T-helper 9 cell (primary cell): ENCODE data around the gene HDAC9.
"Not testable (repeated sequence)": the region's sequence is repeated elsewhere in the genome, so short reads cannot be mapped to it uniquely, and the experiment has no call there.

ENCODE experiments used
- DNase-seq: peaks from one replicate; pipeline ENCODE4 v3.0.0-alpha.2; 2020

Gene HDAC9

DNA sequence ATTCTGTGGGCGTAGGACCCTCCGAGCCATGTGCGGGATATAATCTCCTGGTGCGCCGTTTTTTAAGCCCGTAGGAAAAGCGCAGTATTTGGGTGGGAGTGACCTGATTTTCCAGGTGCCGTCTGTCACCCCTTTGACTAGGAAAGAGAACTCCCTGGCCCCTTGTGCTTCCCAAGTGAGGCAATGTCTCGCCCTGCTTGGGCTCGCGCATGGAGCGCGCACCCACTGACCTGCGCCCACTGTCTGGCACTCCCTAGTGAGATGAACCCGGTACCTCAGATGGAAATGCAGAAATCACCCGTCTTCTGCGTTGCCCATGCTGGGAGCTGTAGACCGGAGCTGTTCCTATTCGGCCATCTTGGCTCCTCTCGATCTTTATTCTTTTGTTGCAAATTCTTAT lies 495.2 kb downstream of the HDAC9 start:
- DNase-seq = not testable (repeated sequence)

DNA sequence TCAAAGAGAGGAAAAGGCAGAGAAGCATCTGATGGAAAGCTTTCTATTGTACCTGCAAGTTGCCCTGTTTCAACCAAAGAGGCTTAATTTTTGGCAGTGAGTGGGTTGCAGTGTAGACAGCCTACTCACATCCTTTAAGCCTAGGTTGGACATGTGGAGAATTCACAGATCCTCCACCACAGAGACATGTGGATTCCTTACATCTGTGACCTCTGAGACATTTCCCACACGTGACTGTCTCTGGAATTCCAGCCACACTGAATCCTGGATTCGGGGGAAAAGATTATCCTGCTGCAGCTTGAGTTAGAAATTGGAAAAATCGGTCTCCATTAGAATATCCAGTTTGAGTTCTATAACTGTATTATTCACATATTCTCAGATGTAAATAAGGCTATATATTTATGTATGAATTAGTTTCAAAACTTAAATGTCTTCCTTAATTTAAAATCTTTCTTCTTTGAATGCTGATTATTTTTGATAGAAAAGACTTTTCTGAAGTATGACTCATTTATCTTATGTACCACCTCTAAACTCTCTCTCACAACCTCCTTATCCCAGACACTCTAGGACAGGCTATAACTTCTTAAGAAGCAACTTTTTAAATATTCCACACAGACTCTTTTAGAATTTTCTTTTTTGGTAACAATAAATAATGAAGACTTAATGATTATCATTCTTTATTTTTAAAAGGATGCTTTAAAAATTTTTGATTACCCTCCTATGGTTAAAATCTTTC lies 498.6 kb downstream of the HDAC9 start:
- DNase-seq = no peak

DNA sequence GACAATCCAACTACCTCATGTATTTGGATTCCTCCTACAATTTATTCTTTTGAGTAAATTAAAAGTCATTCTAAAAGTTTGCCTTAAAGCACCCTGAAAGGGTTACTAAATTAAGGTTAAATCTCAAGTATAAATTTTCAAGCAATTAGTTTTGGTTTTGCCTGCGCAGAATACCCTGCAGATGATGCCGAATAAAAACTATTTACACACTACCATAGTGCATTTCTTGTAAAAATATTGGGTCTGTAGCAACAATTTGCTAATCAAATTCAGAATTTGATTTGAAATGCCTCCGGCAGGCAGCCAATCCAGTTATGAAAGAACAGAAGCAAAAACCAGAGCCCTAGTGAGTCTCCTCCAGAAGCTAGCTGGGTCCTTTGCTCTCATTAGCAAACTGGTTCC lies 499.7 kb downstream of the HDAC9 start:
- no peak for DNase-seq

DNA sequence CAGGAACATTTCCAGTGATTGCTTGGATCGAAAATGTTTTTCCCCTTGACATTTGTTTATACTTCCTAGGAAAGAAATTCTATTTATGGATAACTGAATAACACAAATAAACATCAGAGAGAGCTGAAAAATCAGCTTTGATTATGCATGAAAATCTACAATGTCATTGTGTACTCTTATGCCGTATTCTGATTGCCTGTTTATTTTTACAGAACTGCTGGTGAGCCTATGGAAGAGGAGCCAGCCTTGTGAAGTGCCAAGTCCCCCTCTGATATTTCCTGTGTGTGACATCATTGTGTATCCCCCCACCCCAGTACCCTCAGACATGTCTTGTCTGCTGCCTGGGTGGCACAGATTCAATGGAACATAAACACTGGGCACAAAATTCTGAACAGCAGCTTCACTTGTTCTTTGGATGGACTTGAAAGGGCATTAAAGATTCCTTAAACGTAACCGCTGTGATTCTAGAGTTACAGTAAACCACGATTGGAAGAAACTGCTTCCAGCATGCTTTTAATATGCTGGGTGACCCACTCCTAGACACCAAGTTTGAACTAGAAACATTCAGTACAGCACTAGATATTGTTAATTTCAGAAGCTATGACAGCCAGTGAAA lies 500.4 kb downstream of the HDAC9 start:
- no peak for DNase-seq

DNA sequence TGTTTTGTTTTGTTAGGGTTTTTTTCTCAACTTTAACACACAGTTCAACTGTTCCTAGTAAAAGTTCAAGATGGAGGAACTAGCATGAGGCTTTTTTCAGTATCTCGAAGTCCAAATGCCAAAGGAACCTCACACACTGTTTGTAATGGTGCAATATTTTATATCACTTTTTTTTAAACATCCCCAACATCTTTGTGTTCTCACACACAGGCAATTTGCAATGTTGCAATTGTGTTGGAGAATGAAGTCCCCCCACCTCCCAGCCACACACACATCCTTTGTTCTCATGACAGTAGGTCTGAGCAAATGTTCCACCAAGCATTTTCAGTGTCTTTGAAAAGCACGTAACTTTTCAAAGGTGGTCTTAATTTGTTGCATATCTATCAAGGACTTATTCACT lies 501.0 kb downstream of the HDAC9 start:
- no peak for DNase-seq

DNA sequence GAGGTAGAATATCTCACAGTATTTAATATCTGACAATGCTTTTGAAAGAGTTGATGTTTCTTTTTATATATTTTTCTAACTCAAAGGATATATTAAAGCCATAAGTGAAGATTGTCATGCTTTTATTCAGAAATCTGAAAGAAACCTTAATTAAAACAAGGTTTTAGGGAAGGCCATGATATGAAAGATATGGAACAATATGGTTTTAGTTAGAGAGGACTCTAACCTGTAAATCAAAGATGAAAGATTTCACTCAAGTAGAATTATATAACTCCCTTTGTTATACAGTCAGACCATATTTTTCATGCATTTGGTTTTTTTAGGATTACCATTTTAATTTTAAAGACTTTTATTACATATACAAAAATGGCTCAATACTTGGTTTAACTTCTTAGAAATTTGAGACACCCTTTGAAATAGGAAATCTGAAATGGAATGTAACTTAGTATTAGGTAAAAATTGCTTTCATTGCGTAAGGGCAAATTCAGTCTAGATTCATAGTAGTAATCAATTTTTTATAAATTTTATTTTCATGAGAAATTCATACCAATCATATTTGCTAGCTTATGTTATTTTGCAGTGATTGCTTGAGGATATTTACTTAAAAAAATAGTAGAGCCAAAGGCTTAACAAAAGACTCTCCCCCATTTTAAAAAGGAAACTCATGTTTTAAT lies 502.1 kb downstream of the HDAC9 start:
- DNase-seq = no peak

DNA sequence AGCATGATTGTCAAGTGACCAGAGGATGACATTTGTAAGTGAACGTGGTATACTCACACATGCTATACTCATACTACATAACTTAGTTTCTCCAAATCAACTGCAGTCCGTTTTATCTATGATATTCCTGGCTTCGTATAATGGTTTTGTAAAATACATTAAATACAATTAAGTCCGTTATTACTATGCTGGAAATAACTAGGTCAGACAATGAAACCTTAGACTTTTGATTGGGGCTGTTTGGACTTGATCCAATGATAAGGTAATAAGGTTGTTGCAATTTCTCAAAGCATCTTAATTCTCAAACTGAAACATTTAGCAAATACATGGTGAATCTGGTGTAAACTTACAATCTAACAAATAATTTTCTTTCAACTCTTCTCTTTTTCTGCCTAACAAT lies 504.9 kb downstream of the HDAC9 start:
- DNase-seq = no peak

DNA sequence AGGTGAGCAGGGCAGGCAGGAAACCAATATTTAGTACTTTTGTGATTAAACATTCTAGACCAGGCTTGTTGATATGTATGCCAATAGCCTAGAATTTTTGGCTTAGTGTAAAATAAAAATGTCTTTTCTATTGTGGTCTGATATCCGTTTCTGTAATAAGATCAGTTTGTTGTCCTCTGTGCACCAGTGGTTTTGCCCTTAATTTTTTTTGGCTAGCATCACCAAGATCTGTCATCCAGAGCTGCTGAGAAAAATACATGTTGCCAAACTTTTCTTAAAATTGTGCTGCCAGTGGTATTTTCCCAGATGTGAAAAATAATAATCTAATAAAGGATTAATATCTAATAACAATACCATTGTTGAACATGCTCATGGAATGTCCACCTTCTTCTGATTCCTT lies 506.3 kb downstream of the HDAC9 start:
- DNase-seq = no peak

DNA sequence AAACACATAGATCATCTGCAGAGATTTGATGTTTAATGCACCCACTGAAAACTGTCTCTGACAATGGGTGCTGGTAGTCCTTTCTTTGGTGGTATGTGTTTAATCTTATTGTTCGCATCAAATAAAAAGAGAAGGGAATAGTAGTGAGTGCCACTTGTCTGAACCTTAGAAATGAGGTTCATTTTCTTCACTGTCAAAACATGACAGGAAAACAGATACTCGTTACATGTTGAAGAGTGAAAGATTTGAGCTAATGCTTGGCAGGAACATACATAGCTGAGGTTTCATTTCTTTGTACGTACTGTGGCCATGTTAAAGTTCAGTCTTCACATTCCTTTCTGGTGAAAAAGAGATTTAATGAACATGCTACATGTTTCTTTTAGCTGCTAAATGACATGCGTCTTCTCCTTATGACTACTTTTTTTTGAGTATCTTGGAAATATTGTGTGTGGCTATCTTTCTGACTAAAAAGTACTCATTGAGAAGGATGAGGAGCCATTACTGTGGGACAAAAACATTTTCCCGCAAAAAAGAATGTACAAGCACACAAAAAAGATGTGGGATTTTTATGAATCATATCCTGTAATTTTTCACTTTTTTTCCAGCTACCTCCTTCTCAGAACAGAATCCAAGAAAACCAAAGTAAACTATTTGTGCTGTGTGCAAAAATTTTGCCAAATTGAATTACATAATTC lies 513.8 kb downstream of the HDAC9 start:
- DNase-seq = no peak

DNA sequence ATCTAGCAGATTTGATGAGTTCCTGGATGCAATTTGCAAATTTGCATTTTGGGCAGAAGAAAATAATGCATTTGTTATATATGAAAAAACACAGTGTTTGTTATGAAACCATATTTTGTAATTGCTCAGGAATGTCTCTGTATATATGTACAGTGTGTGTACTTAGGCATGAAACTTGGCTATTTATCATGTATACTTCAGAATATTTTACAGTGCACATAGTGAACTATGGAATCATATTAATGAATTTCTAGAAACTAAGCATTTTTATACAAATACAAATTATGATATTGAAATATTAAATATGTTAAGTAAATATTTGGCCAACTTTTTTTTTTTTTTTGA lies 514.4 kb downstream of the HDAC9 start:
- no peak for DNase-seq

DNA sequence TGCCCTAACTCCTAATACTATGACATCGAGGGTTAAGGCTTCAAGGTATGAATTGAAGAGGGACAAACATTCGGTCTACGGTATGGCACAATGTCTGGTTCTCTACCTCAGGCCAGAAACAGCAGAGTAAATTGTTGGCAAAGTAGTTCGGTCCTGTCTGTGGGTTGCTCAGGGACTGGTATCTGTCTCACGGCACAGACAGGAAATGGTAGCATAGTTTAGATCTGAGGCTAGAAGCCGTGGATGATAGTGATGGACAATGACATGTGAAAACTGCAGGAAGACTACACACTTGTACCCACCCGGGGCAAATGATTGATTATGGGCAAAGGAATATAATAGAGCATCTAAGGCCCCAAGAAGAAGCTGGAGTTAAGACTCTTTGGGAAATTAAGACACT lies 515.7 kb downstream of the HDAC9 start:
- DNase-seq = no peak

DNA sequence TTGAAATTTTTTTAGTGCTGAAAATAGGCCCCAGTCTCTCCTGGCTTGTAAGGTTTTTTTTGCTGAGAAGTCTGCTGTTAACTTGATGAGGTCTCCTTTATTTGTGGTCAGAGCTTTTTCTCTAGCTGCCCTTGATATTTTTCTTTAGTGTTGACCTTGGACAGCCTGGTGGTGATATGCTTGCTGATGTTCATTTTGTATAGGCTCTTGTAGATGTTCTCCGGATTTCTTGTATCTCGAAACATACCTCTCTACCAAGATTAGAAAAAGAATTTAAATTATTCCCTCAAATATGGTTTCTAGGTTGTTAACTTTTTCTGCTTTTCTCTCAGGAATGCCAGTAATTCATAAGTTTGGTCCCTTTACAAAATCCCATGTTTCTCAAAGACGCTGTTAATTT lies 519.5 kb downstream of the HDAC9 start:
- no peak for DNase-seq

DNA sequence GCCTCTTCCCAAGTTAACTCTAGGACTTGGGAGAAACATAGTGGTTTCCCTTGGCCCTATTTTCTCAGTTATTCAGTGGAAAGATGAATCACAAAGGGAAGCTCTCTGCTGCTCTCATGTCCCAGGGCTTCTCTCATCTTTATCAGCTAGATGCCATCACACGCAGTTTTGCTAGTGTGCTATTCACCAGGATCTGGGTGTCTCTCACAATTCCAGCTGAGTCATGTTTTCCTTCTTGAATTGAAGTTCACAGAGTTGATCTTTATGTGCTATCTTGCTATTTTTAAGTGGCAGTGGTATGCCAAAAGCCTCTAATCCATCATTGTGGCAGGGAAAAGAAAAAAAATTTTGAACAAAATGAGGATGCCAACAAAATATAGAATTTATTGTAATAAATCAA lies 520.6 kb downstream of the HDAC9 start:
- DNase-seq = no peak

DNA sequence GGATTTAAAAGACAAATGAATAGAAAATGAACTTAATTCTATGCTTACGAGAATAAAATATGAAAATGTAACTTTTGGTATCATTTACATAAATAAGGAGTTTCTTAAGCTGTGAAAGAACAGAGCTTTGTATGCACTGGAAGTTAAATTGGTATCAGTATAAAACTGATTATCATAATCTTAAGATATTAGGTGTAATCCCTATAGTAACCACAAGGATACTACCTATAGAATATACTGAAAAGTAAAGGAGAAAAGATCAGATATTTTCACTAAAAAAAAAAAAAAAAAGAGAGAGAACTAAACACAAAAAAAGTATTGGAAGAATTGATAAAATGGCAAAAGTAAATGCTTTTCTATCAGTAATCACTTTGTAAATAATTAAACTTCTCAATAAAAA lies 521.8 kb downstream of the HDAC9 start:
- no peak for DNase-seq

DNA sequence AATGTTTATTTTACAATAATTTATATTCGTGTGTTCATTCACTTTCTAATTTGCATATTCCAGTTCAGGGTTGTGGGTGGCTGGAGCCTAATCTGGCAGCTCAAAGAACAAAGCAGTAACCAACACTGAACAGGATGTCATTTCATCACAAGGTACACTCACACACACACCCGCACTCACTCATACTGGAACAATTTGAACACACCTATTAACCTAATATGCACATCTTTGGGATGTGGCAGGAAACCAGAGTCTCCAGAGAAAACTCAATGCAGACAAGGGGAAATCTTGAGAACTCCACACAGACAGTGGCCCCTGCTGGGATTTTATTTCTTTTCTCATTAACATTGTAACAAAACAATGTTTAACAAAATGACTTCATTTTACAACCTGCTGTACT lies 524.5 kb downstream of the HDAC9 start:
- no peak for DNase-seq

DNA sequence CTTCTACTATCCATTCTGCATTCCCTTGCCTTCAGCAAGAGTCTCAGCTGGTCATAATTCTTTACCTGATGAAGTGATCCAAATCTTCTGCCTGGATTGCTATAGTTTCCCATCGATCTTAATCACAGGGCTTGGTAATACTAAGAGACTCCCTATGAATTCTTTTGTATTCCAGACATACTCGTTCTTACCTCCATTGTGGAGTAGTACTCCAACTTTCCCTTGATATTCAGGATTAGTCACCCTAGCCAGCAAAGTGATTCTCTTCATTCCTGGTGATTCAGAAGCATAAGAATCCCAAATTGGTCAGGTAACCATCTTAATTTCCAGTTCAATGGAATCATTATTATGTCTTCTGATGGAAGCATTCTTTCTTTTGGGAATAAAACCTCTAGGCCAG lies 525.2 kb downstream of the HDAC9 start:
- no peak for DNase-seq

DNA sequence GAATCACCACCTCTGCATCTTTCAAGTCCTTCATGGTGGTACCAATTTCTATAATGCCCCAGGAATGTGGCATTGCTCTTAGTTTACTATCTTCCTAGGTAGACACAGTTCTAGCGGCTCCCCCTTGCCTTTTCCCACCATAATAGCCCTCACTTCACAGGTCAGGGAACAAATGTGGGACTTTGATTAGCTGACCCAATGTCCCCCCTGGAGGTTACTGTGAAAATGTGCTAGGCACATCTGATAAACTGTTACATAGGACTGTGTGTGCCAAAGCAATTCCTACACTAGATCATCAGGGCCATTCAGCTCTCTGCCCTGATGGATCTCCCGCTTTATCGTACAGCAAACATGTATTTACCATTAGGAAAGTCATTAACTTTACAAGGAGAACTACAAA lies 527.9 kb downstream of the HDAC9 start:
- no peak for DNase-seq

DNA sequence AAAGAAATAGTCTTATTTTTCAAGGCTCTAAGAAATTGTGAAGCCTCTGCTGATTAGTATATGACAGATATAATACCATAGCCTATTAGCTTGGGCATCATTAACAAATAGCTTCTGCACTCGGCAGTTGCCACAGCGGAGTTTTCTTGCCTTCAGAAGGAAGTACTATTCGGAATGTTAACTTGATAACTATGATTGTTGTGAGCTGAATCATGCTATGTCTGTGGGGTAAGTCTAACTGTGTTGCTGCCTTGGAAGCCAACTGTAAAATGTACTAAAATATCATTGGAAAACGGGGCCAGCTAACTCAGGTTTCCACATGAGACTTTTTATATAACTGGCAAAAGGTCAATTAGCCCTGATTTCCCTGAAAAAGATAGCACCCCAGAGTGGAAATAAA lies 528.7 kb downstream of the HDAC9 start:
- DNase-seq = no peak

DNA sequence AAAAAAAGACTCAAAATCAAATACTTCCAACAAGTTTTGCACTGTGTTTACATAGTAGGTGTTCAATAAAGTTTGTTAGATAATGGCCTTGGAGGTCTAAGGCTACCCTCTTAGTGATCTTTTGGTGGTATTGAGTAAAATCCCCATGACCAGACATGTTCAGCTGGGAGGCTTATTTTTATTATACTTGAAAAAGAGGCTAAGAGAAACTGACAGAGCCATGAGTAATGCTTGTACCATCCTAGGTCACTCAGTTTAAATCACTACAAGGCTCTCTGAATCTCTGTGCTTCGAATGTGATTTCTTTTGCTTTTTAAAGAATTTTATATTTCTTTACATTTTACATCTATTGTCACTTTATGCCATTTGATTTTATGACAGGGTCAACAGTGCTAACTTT lies 531.3 kb downstream of the HDAC9 start:
- DNase-seq = no peak

DNA sequence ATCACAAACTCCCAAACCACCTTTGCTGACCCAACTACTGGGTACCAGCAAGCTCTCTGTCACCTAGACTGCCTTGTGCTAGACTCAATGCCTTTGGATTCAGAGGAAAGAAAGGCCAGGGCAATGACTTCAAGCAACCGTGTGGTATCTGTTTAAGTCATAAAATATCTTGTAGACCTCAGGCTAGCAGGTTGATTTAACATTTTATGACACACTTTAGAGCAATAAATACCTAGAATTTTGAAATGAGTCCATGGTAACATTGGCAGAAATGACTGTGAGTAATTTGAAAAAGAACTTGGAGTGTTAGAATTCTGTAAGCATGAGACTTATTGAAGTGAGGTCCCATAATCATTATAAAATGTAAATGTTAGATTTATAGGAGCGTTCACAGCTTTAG lies 534.7 kb downstream of the HDAC9 start:
- DNase-seq = no peak

DNA sequence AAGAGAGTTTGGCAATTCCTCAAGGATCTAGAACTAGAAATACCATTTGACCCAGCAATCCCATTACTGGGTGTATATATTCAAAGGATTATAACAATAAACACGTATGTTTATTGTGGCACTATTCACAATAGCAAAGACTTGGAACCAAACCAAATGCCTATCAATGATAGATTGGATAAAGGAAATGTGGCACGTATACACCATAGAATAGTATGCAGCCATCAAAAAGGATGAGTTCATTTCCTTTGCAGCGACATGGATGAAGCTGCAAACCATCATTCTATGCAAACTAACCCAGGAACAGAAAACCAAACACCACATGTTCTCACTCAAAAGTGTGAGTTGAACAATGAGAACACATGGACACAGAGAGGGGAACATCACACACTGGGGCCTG lies 537.4 kb downstream of the HDAC9 start:
- not testable (repeated sequence) for DNase-seq

DNA sequence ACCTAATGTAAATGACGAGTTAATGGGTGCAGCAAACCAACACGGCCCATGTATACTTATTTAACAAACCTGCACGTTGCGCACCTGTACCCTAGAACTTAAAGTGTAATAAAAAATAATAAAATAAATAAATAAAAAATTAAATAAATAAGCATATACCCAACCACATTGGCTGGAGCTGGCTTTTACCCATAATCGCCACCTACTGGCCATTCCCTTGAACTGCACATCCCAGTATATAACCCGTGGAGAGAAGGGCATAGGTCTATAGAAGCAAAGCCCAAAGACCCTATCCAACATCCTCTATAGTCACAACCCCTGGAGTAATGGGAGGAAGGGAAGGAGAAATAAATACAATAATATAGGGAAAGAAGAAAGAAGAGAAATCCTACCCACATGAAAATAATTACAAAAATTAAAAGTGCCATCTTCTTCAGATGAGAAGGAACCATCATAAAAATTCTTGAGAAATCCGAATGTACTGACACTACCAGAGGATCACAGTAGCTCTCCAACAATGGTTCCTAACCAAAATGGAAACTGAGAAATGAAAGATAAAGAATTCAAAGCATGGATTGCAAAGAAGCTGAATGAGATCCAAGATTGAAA lies 556.3 kb downstream of the HDAC9 start:
- DNase-seq = peak; percentile 1
